Sigmoid colon (tissue), 4 donors: ENCODE measurements around the gene VPS13A.

Experiments
- EP300 ChIP-seq, 4 donors: sonication (generic); formaldehyde crosslinking; IDR thresholded peaks; one replicate each; pipeline ENCODE4 v1.6.1; 2017; ENCODE audit warnings: antibody characterized with exemption in 4 of 4
- POLR2A ChIP-seq, 2 donors: fragments of 450-650 bp; IDR thresholded peaks; one replicate each; pipeline ENCODE4 v1.6.1; 2016; ENCODE audit warnings: antibody characterized with exemption in 2 of 2, mild to moderate bottlenecking in 2 of 2, moderate library complexity in 2 of 2
- POLR2AphosphoS5 ChIP-seq, 4 donors: sonication (generic); formaldehyde crosslinking; IDR thresholded peaks; one replicate each; pipeline ENCODE4 v1.6.1; 2017; ENCODE audit warnings: antibody characterized with exemption in 4 of 4
- TF ChIP-seq, protein P1 (sequence below), 4 experiments: fragments of 450-650 bp in 3 of 4; fragments of 200-600 bp in 1 of 4; IDR thresholded peaks; one replicate each; pipeline ENCODE4 v1.5.1; 2016 to 2019; ENCODE audit warnings: antibody characterized with exemption in 4 of 4, mild to moderate bottlenecking in 3 of 4, moderate library complexity in 2 of 4

DNA sequence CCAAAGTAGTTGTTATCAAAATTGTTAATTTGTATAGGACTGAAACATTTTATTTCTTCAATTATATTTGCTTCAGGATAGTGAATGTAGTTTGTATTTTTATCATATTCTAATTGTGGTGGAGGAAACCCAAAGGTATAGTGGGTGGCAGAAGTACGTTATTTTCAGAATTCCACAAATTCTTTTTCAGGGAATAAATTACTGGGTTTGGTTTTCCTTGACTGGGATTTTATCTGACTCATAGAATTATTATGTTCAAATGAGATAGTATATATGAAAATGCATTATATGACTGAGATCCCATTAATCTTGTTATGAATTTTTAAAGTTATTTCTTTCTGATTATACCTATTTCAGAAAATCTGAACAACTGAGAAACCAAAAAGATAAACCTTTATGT lies 73.7 kb downstream of the VPS13A start:
- TF ChIP-seq POLR2AphosphoS5 (IDR thresholded peaks at IDR 0.05): no peak
- TF ChIP-seq, protein P1, sequence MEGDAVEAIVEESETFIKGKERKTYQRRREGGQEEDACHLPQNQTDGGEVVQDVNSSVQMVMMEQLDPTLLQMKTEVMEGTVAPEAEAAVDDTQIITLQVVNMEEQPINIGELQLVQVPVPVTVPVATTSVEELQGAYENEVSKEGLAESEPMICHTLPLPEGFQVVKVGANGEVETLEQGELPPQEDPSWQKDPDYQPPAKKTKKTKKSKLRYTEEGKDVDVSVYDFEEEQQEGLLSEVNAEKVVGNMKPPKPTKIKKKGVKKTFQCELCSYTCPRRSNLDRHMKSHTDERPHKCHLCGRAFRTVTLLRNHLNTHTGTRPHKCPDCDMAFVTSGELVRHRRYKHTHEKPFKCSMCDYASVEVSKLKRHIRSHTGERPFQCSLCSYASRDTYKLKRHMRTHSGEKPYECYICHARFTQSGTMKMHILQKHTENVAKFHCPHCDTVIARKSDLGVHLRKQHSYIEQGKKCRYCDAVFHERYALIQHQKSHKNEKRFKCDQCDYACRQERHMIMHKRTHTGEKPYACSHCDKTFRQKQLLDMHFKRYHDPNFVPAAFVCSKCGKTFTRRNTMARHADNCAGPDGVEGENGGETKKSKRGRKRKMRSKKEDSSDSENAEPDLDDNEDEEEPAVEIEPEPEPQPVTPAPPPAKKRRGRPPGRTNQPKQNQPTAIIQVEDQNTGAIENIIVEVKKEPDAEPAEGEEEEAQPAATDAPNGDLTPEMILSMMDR (IDR thresholded peaks at IDR 0.05): no peak
- no peak for TF ChIP-seq POLR2A (IDR thresholded peaks at IDR 0.05)
- no peak for TF ChIP-seq EP300 (IDR thresholded peaks at IDR 0.05)
